Measurements from ENCODE around the gene DHCR7.

GRCh38 chr11:71486320-71486719 lies 38.1 kb upstream of the DHCR7 start:
- no peak for TF ChIP-seq CTCF (IDR thresholded peaks at IDR 0.05)
- TF ChIP-seq ZFX (IDR thresholded peaks at IDR 0.05; ENCODE audit: borderline replicate concordance) = no peak

Data from 22Rv1 (cell line).